HG02840 (cell line): ENCODE results near the gene SLC12A6.
"Not testable (repeated sequence)": the region's sequence is repeated elsewhere in the genome, so short reads cannot be mapped to it uniquely, and the experiment has no call there.

Experiments
- ATAC-seq: cut with Tn5 transposase; IDR thresholded peaks from one replicate; pipeline ENCODE4 v1.9.1; 2021; ENCODE audit warnings: mild to moderate bottlenecking, moderate library complexity, moderate number of reproducible peaks; ENCODE audit not compliant: unreplicated experiment, low FRiP score

The SLC12A6 gene

GRCh38 chr15:34213690-34214089, 123.9 kb downstream of the SLC12A6 start:
- no peak for ATAC-seq

- peak; percentile 96 for ATAC-seq
Measured at GRCh38 chr15:34209421-34210282, 127.9 kb downstream of the SLC12A6 start, which contains the start of gene KATNBL1. TSS of gene KATNBL1 (minus strand) at chr15:34210096. CDS start at chr15:34163676, 46,420 bp downstream.

GRCh38 chr15:34206011-34206410, 131.6 kb downstream of the SLC12A6 start:
- ATAC-seq = no peak

GRCh38 chr15:34203936-34204335, 133.6 kb downstream of the SLC12A6 start:
- ATAC-seq = no peak

GRCh38 chr15:34203305-34203704, 134.3 kb downstream of the SLC12A6 start:
- ATAC-seq = no peak

GRCh38 chr15:34193272-34193671, 144.3 kb downstream of the SLC12A6 start:
- ATAC-seq = not testable (repeated sequence)

GRCh38 chr15:34188711-34189110, 148.9 kb downstream of the SLC12A6 start:
- ATAC-seq = no peak

- ATAC-seq = no peak
Measured at GRCh38 chr15:34185666-34186065, 151.9 kb downstream of the SLC12A6 start.

GRCh38 chr15:34182942-34183341, 154.6 kb downstream of the SLC12A6 start:
- no peak for ATAC-seq
